BLaER1 (cell line): ENCODE data around the gene GSTO1.

ENCODE experiments used
- H3K27ac ChIP-seq: shearing (Covaris generic); formaldehyde crosslinking; 2 replicates; pipeline ENCODE4 v1.8.1; 2022
- H3K27me3 ChIP-seq: shearing (Covaris generic); formaldehyde crosslinking; 2 replicates; pipeline ENCODE4 v1.8.1; 2022
- H3K36me3 ChIP-seq: shearing (Covaris generic); formaldehyde crosslinking; 2 replicates; pipeline ENCODE4 v1.8.1; 2022
- H3K4me1 ChIP-seq: shearing (Covaris generic); formaldehyde crosslinking; 2 replicates; pipeline ENCODE4 v1.8.1; 2022
- H3K4me2 ChIP-seq: shearing (Covaris generic); formaldehyde crosslinking; 2 replicates; pipeline ENCODE4 v1.8.1; 2022
- H3K4me3 ChIP-seq: shearing (Covaris generic); formaldehyde crosslinking; 2 replicates; pipeline ENCODE4 v1.8.1; 2022
- H3K9ac ChIP-seq: shearing (Covaris generic); formaldehyde crosslinking; 2 replicates; pipeline ENCODE4 v1.8.1; 2022
- H3K9me3 ChIP-seq: shearing (Covaris generic); formaldehyde crosslinking; 2 replicates; pipeline ENCODE4 v1.8.1; 2022
- H4K20me1 ChIP-seq: shearing (Covaris generic); formaldehyde crosslinking; 2 replicates; pipeline ENCODE4 v1.8.1; 2022
- Cebpa-rat ChIP-seq: shearing (Covaris generic); IDR thresholded peaks from 2 replicates; pipeline ENCODE4 v1.8.1; 2022

The GSTO1 gene

DNA sequence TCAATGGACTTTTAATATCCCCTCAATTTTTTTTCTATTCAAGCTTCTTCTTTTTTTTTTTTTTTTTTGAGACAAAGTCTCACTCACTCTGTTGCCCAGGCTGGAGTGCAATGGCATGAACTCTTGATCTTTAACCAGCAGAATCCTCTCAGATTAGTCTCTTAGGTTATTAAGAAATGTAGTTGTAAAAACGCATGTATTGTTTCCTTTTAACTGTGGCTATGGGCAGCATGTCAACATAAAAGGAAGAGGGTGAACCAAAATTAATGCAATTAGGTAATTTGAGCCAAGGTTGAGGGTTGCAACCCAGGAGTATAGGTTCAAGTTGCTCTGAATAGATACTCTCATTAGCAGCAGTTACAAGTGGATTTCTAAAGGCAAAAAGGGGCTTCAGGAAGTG lies 4.3 kb upstream of the GSTO1 start:
- H3K4me2 ChIP-seq, result no peak overlapping the region
- H3K27me3 ChIP-seq, result no peaks in the 10 kb centered on the region
- H3K4me3 ChIP-seq, result no peak overlapping the region
- no peaks in the 10 kb centered on the region for H3K36me3 ChIP-seq
- peaks cover 12% of the 10 kb centered on the region for H3K4me1 ChIP-seq
- no peak for TF ChIP-seq Cebpa-rat
- H4K20me1 ChIP-seq, result no peaks in the 10 kb centered on the region
- no peak overlapping the region for H3K27ac ChIP-seq
- H3K9me3 ChIP-seq, result peaks cover 24% of the 10 kb centered on the region
- no peak overlapping the region for H3K9ac ChIP-seq

DNA sequence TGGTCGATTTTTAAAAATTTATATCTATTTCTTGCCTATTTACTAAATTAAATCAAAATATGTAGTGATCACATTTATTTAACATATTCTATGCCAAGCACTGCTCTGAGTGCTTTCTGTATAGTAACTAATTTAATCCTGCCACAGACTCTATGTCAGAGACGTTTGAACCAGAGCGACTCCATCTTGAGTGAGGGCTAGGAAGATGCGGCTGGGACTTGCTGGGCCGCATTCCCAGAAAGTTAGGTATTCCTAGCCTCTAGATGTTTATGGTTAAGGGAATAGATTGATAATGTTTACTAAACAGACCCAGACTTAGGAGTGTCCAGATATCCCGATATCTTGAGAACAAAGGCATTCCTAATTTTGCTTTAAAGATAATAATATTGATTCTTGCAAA lies 3.2 kb upstream of the GSTO1 start:
- H3K27me3 ChIP-seq, result no peaks in the 10 kb centered on the region
- H3K9me3 ChIP-seq, result peaks cover 14% of the 10 kb centered on the region
- no peak for TF ChIP-seq Cebpa-rat
- no peaks in the 10 kb centered on the region for H3K36me3 ChIP-seq
- no peak overlapping the region for H3K27ac ChIP-seq
- H3K4me2 ChIP-seq, result no peak overlapping the region
- peaks cover 9% of the 10 kb centered on the region; the same call in 1 of the 2 replicates for H4K20me1 ChIP-seq
- no peak overlapping the region for H3K4me3 ChIP-seq
- H3K9ac ChIP-seq, result no peak overlapping the region
- H3K4me1 ChIP-seq, result peaks cover 20% of the 10 kb centered on the region

DNA sequence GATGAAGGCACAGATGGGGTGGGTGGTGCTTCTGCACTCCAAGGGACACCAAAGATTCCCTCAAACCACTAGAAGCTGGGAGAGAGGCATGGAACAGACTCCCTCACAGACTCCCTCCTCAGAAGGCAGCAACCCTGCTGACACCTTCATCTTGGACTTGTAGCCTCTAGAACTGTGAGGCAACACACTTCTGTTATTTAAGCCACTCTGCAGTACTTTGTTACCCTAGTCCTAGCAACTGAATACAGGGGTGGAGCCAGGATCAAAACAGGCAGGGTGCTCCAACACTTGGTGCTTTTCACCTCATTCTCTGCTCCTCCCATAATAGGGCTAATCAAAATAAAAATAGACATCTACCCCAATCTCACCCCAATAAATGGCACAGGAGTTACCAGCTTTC lies 2.3 kb upstream of the GSTO1 start:
- no peak overlapping the region for H3K4me3 ChIP-seq
- H4K20me1 ChIP-seq, result peaks cover 18% of the 10 kb centered on the region; the same call in 1 of the 2 replicates
- H3K36me3 ChIP-seq, result peaks cover 4% of the 10 kb centered on the region; the same call in 1 of the 2 replicates
- H3K27ac ChIP-seq, result no peak overlapping the region
- peaks cover 6% of the 10 kb centered on the region; the same call in 1 of the 2 replicates for H3K9me3 ChIP-seq
- peaks cover 30% of the 10 kb centered on the region for H3K4me1 ChIP-seq
- no peak for TF ChIP-seq Cebpa-rat
- no peak overlapping the region for H3K4me2 ChIP-seq
- no peak overlapping the region for H3K9ac ChIP-seq
- no peaks in the 10 kb centered on the region for H3K27me3 ChIP-seq

DNA sequence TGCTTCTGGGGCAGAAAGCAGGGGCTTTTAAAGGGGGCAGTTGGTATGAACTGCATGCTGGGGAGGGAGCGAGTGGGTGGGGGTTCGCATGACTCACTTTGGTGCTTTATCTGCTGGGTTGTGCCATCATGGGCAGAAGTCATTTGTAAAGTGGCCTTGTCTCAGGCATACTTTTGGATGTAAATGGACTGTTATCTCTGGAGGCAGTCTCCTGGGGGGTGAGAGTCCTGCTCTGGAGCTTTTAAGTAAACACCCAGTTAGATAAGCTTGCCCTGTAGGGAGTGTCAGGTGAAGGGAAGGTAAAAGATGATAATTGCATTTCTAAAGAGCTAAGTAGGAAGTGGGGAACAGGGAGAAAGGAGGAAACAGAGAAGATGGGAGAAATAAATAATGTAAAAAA lies 1.6 kb upstream of the GSTO1 start:
- H3K9ac ChIP-seq, result no peak overlapping the region
- peaks cover 9% of the 10 kb centered on the region for H3K36me3 ChIP-seq
- TF ChIP-seq Cebpa-rat, result no peak
- peaks cover 21% of the 10 kb centered on the region; the same call in 1 of the 2 replicates for H4K20me1 ChIP-seq
- H3K27me3 ChIP-seq, result no peaks in the 10 kb centered on the region
- H3K4me1 ChIP-seq, result peaks cover 33% of the 10 kb centered on the region
- H3K9me3 ChIP-seq, result peaks cover 6% of the 10 kb centered on the region; the same call in 1 of the 2 replicates
- H3K27ac ChIP-seq, result no peak overlapping the region
- H3K4me2 ChIP-seq, result no peak overlapping the region
- no peak overlapping the region for H3K4me3 ChIP-seq

DNA sequence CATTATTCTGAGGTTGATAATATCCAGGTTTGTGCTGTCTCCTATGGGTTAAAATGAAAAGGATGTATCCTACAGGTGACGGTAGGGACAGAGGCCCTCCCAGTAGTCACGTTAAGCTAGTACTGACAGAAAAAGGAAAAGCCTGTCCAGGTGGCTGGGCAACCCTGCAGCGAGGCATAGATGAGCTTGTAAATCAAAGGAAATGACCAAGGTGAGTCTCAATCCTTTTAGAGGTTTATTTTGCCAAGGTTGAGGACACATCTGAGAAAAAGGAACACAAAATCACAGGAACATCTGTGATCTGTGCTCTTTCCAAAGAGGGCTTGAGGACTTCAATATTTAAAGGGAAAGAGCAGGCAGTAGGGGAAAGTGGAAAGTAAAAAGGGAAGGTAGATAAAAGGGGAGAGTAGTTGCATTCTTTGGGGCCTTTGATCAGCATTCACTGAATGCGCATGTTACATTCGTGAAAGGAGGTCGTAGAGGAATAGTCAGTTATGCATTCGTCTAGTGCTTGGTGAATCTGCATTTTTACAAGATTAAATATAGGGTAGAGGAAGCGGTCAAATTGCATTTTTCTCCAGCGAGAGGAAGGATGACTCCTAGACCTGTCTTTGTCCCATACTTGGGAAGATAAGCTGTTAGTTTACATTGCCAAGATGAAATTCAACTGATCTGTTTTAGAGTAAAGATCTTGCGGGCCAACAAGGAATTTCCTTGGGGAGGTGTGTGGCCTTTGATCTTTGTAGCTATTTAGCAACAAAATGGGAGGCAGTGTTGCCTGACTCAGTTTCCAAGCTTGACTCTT lies 884 bp upstream of the GSTO1 start:
- H3K27ac ChIP-seq, result peak overlapping the region; percentile 95
- peak overlapping the region; percentile 95 for H3K4me3 ChIP-seq
- peak overlapping the region; percentile 82 for H3K4me2 ChIP-seq
- TF ChIP-seq Cebpa-rat, result no peak
- H3K9ac ChIP-seq, result peak overlapping the region; percentile 92; the same call in 1 of the 2 replicates
- H3K36me3 ChIP-seq, result peaks cover 16% of the 10 kb centered on the region
- H4K20me1 ChIP-seq, result peaks cover 25% of the 10 kb centered on the region; the same call in 1 of the 2 replicates
- peaks cover 2% of the 10 kb centered on the region; the same call in 1 of the 2 replicates for H3K9me3 ChIP-seq
- H3K27me3 ChIP-seq, result no peaks in the 10 kb centered on the region
- peaks cover 33% of the 10 kb centered on the region for H3K4me1 ChIP-seq

DNA sequence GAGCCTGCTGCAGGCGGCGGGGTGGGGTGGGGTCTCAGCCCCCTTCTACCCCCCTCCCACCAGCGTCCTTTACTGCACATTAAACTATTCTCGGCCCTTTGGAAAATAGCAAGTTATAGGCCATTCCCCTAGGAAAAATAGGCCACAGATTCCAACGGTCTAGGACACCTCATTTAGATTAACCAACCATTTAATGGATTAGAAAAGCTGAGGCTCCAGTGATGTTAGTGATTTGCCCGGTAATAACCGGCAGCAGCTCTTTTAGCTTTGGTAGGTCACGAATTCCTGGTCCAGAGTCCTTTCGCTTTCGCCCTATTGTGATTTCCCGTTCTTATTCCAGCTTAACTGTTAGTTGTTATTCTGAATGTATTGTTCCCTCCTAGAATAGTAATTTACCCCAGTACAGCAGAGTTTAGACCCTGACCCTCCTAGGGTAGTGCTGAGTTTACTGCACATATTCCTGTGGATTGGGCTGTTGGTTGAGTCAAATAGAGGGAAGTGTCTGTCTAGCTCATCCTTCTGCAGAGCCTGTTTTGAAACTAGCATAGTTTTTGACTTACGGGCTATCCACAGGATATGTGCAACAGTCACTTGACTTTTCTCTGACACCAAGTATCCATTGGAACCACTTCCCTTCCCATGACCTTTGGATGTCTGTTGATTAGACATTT lies 754 bp downstream of the GSTO1 start:
- Histone ChIP-seq H3K9me3 (no peaks in the 10 kb centered on the region), H3K27ac (peak overlapping the region; percentile 95), H3K36me3 (peaks cover 32% of the 10 kb centered on the region), H3K9ac (peak overlapping the region; percentile 92), H3K4me2 (peak overlapping the region; percentile 82), H3K4me1 (peaks cover 33% of the 10 kb centered on the region), H4K20me1 (peaks cover 28% of the 10 kb centered on the region; the same call in 1 of the 2 replicates), H3K27me3 (no peaks in the 10 kb centered on the region), H3K4me3 (peak overlapping the region; percentile 95)
- no peak for TF ChIP-seq Cebpa-rat

DNA sequence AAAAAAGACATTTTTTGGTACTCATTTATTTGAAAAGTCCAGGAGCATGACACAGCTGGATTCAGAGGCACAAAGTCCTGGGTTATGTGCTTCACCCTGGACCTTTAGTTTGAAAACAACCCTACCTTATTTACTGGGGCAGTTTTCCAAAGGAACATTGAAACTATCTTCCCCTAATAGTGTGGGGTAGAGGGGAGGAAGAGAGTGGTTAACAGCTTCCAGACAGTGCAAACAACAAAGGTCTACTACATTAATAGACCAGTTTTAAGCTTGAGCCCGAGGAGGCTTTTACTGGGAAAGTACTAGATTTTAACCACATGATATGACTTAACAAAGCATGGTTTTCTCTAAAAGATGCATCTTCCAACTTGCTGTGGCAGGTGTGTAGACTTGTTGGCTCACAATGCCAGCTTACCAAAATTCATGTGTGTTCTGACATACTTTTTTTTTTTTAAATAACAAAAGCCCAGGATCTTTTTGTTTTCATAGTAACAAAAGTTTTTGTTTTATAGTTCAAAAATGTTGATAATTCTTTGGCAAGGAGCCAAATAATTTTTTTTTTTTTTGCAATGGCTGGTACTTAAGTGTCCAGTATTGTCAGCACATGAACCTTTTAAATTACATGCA lies 1.8 kb downstream of the GSTO1 start:
- Histone ChIP-seq H3K9ac (no peak overlapping the region; the same call in 1 of the 2 replicates), H3K27me3 (no peaks in the 10 kb centered on the region), H3K27ac (no peak overlapping the region), H3K9me3 (no peaks in the 10 kb centered on the region), H3K36me3 (peaks cover 42% of the 10 kb centered on the region), H3K4me3 (peak overlapping the region; percentile 95), H3K4me1 (peaks cover 33% of the 10 kb centered on the region), H3K4me2 (peak overlapping the region; percentile 82), H4K20me1 (peaks cover 34% of the 10 kb centered on the region; the same call in 1 of the 2 replicates)
- TF ChIP-seq Cebpa-rat, result no peak

DNA sequence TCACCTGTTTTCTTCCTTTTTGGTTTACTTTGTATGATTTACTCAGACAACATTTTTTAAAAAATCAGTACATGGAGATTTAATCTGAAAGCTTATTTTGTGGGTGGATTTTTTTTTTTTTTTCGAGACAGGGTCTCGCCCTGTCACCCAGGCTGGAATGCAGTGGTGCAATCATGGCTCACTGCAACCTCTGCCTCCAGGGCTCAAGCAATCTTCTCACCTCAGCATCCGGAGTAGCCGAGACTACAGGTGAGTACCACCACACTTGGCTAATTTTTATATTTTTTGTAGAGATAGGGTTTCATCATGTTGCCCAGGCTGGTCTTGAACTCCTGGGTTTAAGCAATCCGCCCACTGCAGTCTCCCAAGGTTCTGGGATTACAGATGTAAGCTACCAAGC lies 2.5 kb downstream of the GSTO1 start:
- TF ChIP-seq Cebpa-rat, result no peak
- H3K27ac ChIP-seq, result no peak overlapping the region

DNA sequence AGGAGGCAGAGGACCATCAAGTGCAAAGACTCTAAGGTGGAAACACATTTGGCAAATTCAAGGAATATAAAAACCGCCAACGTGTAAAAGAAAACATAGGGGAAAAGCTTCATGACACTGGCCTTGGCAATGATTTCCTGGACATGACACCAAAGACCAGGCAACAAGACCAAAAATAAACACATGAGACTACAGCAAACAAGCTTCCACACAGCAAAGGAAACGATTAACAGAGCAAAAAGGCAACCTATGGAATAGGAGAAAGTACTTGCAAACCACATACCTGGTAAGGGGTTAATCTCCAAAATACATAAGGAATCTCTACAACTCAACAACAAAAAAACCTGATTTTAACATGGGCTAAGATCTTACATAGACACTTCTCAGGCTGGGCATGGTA lies 3.5 kb downstream of the GSTO1 start:
- TF ChIP-seq Cebpa-rat, result no peak
- Histone ChIP-seq H3K36me3 (peaks cover 60% of the 10 kb centered on the region), H3K4me2 (no peak overlapping the region), H3K9me3 (no peaks in the 10 kb centered on the region), H3K9ac (no peak overlapping the region), H4K20me1 (peaks cover 52% of the 10 kb centered on the region; the same call in 1 of the 2 replicates), H3K27ac (no peak overlapping the region), H3K4me3 (no peak overlapping the region), H3K4me1 (peaks cover 33% of the 10 kb centered on the region), H3K27me3 (no peaks in the 10 kb centered on the region)

More for the DNA sequence above, 2.5 kb downstream of the GSTO1 start:
- H3K9ac ChIP-seq, result no peak overlapping the region
- peak overlapping the region; percentile 82 for H3K4me2 ChIP-seq
- no peaks in the 10 kb centered on the region for H3K9me3 ChIP-seq
- H3K4me1 ChIP-seq, result peaks cover 33% of the 10 kb centered on the region
- no peaks in the 10 kb centered on the region for H3K27me3 ChIP-seq
- H3K4me3 ChIP-seq, result no peak overlapping the region
- H4K20me1 ChIP-seq, result peaks cover 42% of the 10 kb centered on the region; the same call in 1 of the 2 replicates
- peaks cover 50% of the 10 kb centered on the region for H3K36me3 ChIP-seq

DNA sequence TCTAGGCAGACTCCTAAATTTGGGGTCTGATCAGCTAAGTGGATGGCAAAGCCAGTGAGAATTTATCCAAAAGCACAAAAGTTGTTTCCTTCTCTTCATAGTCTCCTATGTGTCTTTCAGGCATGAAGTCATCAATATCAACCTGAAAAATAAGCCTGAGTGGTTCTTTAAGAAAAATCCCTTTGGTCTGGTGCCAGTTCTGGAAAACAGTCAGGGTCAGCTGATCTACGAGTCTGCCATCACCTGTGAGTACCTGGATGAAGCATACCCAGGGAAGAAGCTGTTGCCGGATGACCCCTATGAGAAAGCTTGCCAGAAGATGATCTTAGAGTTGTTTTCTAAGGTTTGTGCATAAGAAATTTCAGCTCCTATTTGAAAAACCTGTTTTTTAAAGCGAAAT lies 4.8 kb downstream of the GSTO1 start:
- no peak for TF ChIP-seq Cebpa-rat
- no peak overlapping the region for H3K4me3 ChIP-seq
- H3K9ac ChIP-seq, result no peak overlapping the region
- H3K9me3 ChIP-seq, result no peaks in the 10 kb centered on the region
- peaks cover 21% of the 10 kb centered on the region for H3K4me1 ChIP-seq
- no peaks in the 10 kb centered on the region for H3K27me3 ChIP-seq
- H3K27ac ChIP-seq, result no peak overlapping the region
- H3K36me3 ChIP-seq, result peaks cover 70% of the 10 kb centered on the region
- H3K4me2 ChIP-seq, result no peak overlapping the region
- peaks cover 59% of the 10 kb centered on the region; the same call in 1 of the 2 replicates for H4K20me1 ChIP-seq
